HG02884 (cell line): ENCODE results near the gene GMEB2.

Source experiments
- ATAC-seq: cut with Tn5 transposase; IDR thresholded peaks from one replicate; pipeline ENCODE4 v1.9.1; 2021; ENCODE audit warnings: mild to moderate bottlenecking, moderate library complexity; ENCODE audit not compliant: unreplicated experiment

The GMEB2 gene

GRCh38 chr20:63590218-63591146, 36.4 kb downstream of the GMEB2 start:
- ATAC-seq = no peak

- no peak for ATAC-seq
Observed at GRCh38 chr20:63589261-63590217, 37.4 kb downstream of the GMEB2 start.

GRCh38 chr20:63588641-63589041, 38.3 kb downstream of the GMEB2 start:
- ATAC-seq = no peak

- ATAC-seq = no peak
Observed at GRCh38 chr20:63587776-63588591, 38.9 kb downstream of the GMEB2 start.

GRCh38 chr20:63587256-63587655, 39.6 kb downstream of the GMEB2 start:
- ATAC-seq = no peak

- ATAC-seq = no peak
Observed at GRCh38 chr20:63586797-63587196, 40.1 kb downstream of the GMEB2 start.

- no peak for ATAC-seq
Observed at GRCh38 chr20:63585616-63586565, 41.0 kb downstream of the GMEB2 start.

- ATAC-seq = no peak
Observed at GRCh38 chr20:63582382-63583063, 44.4 kb downstream of the GMEB2 start.

- no peak for ATAC-seq
Observed at GRCh38 chr20:63580796-63581461, 46.0 kb downstream of the GMEB2 start.

GRCh38 chr20:63579017-63579694, 47.7 kb downstream of the GMEB2 start:
- ATAC-seq = no peak

- ATAC-seq = no peak
Observed at GRCh38 chr20:63578224-63579016, 48.5 kb downstream of the GMEB2 start.

- no peak for ATAC-seq
Observed at GRCh38 chr20:63577317-63577894, 49.5 kb downstream of the GMEB2 start.

GRCh38 chr20:63576311-63576710, 50.6 kb downstream of the GMEB2 start:
- no peak for ATAC-seq

GRCh38 chr20:63574829-63575743, 51.8 kb downstream of the GMEB2 start:
- no peak for ATAC-seq

- ATAC-seq = no peak
Observed at GRCh38 chr20:63574156-63574828, 52.6 kb downstream of the GMEB2 start, which contains the start of gene HELZ2. Gene HELZ2, minus strand, starts transcription at chr20:63574239. Its CDS starts 1,854 bp downstream, at chr20:63572385.
